Colon (tissue), 2 donors: ENCODE data around the gene APOB.

ENCODE experiments used
- FAIRE-seq: peaks from 2 replicates; lab custom pipeline; 2012; peaks lifted over from hg19 to GRCh38; lab: Jason Lieb, UNC
- donor health status: control.
- donor health status: control.

Gene APOB

GRCh38 chr2:21004181-21004572 lies 39.7 kb downstream of the APOB start:
- FAIRE-seq, result no peak

- no peak for FAIRE-seq
These were observed 40.2 kb downstream of the APOB start for GRCh38 chr2:21003572-21004180.

GRCh38 chr2:21002814-21003192 lies 41.1 kb downstream of the APOB start:
- FAIRE-seq, result no peak

- FAIRE-seq, result no peak
These were observed 41.7 kb downstream of the APOB start for GRCh38 chr2:21001988-21002813.

- no peak for FAIRE-seq
These were observed 42.5 kb downstream of the APOB start for GRCh38 chr2:21001225-21001946.

GRCh38 chr2:20999906-21000645 lies 43.8 kb downstream of the APOB start:
- no peak for FAIRE-seq

- no peak for FAIRE-seq
These were observed 44.6 kb downstream of the APOB start for GRCh38 chr2:20998972-20999905.

GRCh38 chr2:20997953-20998722 lies 45.7 kb downstream of the APOB start:
- no peak for FAIRE-seq

GRCh38 chr2:20994130-20994529 lies 49.7 kb downstream of the APOB start:
- FAIRE-seq, result no peak

- FAIRE-seq, result no peak
These were observed 51.6 kb downstream of the APOB start for GRCh38 chr2:20992201-20992711.

GRCh38 chr2:20990442-20991430 lies 53.1 kb downstream of the APOB start:
- FAIRE-seq, result no peak

- FAIRE-seq, result no peak
These were observed 54.5 kb downstream of the APOB start for GRCh38 chr2:20989404-20989803.

GRCh38 chr2:20988905-20989304 lies 55.0 kb downstream of the APOB start:
- FAIRE-seq, result no peak

GRCh38 chr2:20986024-20986939 lies 57.6 kb downstream of the APOB start:
- FAIRE-seq, result no peak

GRCh38 chr2:20985062-20985461 lies 58.8 kb downstream of the APOB start:
- no peak for FAIRE-seq

- FAIRE-seq, result no peak
These were observed 59.5 kb downstream of the APOB start for GRCh38 chr2:20984408-20984807.

GRCh38 chr2:20983844-20984243 lies 60.0 kb downstream of the APOB start:
- FAIRE-seq, result no peak

- FAIRE-seq, result no peak
These were observed 61.0 kb downstream of the APOB start for GRCh38 chr2:20982861-20983260.
